ENCODE results near the gene HPF1.

Gene HPF1

DNA sequence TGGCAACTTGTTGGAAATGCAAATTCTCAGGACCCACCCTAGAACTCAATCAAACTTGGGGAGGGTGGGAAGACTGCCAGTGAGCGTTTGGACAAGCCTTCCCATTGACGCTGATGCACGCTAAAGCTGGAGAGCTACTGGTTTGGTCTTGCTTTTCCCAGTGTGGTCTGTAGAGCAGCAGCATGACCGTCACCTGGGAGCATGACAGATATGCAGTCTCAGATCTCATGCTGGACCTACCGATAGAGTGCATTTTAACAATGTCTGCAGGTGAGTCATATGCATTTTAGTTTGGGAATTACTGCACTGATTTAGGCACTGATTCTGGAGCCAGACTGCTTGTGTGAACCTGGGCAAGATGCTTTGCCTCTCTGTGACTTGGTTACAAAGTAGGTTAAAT is 27.2 kb downstream of the HPF1 start:
- DNase-seq, result no peak

DNA sequence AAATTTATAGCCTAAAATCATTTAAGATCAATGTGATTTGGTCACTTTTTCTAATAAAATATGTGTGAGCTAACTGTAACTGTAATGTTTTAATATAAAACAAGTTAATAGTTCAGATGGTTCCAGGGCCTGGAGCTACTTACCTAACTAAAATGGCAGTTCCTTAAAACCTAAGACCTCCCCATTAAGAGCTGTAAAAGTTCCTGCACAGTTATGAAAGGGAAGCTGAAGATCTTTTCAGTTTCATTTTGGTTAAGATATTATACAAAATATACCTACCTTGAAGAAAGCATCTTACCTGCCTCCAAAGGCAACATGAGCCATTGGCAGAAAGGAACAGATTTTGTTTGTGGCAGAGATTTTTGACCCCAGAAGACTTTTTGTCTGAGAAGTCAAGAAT is 30.1 kb downstream of the HPF1 start:
- no peak for DNase-seq

DNA sequence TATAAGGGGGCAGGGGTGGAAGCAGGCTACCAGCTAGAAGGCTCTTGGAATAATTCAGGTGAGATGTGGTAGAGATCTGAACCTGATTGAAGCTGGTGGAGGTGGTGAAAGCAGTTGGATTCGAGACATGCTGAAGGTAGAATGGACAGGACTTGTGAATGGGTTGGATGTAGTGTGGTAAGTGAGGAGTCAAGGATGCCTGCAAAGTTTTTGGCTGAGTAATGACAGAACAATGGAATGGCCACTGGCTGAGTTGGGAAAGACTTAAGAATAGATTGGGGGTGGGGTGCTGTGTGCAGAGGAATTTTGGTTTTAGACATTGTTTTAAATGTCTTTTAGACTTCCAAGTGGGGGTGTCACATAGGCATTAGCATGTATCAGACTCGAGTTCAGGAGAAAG is 33.5 kb downstream of the HPF1 start:
- DNase-seq, result no peak

DNA sequence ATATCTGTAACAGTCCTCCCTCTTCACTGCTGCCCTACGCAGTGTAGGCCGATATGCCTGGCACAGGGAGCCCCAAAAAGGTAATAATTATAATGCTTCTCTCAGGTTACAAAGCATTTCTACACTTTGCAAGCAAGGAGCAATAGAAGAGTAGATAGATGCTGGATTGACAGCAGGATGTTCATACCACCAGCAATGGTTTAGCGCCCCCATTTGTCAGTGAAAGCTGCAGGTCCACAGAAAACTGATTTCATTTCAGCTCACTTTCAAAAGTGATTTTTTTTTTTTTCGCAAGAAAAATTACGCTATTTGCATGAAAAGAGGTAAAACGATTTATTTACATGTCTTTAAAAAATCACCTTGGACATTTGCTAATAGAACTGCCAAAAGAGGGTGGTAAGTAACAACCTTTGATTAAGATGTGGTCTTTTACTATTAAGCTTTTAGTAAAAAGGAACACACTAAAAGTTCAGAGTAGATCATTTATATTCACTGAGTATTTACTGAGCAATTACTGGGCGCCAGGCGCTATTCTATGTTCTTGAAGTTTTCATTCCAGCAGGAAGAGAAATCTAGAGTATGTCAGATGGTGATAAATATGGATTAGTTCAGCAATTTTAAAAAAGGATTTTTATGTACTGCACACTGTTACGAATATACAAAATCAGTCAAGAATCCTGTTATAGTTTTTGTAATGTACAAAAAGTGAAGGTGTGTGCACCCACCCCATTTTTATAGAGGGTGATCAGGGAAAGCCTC is 34.4 kb downstream of the HPF1 start:
- no peak for DNase-seq

DNA sequence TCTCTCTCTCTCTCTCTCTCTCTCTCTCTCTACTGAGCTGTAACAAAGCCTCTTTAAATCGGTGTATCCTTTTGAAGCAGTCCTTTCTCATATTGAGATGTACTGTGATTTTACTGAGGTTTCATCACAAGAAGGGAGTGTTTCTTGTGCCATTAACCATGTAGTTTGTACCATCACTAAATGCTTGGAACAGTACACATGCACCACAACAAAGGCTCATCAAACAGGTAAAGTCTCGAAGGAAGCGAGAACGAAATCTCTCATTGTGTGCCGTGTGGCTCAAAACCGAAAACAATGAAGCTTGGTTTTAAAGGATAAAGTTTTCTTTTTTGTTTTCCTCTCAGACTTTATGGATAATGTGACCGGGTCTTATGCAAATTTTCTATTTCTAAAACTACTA is 37.2 kb downstream of the HPF1 start:
- no peak for DNase-seq

DNA sequence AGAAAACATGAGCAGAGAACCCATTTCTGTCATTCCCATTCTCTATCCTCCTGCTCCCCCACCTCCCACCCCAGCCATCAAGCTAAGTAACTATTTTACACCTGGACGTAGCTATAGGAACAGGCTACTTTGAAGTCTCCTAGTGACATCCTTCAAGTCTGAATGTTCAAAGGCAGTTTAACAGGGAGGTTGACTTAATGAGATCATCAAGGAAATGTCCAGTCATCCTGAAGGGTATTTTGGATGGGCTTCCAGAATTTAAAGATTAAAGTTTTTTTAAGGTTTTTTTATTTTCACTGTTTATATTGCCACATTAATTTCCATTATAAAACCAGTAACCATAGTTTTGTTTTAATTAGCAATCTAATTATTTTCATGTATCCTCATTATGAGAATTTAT is 41.1 kb downstream of the HPF1 start:
- no peak for DNase-seq

DNA sequence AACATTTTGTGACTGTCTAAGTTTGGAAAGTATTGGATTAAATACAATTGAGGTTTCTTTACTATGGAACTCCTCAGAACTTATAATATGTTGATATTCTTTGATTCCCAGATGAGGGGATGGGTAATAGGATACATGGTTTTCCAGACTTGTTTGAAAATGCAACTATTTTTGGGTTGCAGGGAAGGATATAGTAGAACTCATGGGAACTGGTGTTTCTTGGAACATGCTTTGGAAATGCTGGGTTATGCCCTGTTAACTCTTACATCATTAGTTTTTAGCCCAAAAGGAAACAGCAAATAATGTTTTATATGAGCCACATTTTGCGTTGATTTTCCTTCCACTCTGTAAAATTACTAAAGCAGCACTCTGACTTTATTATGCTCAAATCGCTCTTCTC is 41.9 kb downstream of the HPF1 start:
- DNase-seq, result no peak

DNA sequence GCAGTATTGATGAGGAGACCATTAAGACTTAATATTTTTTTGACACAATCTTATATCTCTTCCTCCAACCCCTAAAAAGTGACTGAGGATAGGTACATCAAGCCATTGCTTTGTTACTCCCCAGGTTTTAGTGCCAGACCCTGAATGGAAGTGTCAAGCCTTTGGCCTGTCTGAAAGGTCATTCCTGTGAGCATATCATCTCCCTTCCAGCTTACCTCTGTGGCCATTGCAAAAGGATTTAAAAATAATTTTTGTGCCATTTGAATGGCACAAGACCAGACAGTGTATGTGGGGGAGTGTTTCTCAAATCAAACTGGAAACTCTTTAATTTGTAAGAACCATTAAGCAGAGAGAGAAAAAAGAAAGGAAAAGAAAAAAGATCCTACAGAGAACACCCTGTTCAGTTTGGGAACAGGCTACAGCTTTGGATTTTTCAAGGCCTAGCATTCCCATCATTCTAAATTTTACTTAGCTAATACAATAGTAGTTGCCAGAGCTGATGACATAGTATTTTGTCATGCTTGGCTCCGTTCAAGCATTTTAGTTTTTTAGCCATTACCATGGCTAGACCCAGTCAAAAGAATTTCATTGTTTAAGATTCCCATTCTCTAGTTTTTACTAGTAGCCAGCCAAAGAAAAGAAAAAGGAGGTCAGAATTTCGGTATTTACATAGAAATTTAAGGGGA is 49.6 kb downstream of the HPF1 start:
- DNase-seq, result no peak

DNA sequence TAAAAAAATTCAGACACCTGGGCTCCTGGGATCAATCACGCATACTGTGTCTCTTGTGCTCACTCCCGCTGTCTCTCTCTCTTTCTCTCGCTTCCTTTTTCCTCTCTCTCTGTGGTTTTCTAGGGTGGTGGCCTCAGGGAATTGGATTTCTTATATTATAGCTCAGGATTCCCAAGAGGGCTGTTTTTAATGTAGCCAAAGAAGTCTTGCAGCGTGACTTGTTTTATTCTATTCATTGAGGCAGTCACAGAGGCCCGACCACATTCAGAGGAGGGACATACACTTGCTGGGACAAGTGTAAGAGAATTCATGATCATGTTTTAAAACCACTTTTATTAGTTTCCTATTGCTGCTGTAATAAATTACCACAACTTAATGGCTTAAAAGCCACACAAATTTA is 59.4 kb downstream of the HPF1 start:
- DNase-seq, result no peak

DNA sequence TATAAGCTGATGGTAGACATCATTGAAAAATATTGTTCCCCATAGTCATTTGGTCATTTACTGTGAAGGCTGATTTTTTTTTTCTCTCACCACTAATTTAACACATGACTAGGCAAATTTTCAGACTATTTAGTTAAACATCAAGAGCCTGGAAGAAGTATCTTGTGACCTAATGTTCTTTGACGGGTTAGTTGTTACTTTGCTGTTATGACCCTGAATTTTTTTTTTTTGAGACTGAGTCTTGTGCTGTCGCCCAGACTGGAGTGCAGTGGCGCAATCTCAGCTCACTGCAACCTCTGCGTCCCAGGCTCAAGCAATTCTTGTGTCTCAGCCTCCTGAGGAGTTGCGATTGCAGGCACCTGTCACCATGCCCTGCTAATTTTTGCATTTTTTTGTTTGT is 67.0 kb downstream of the HPF1 start:
- DNase-seq, result no peak

DNA sequence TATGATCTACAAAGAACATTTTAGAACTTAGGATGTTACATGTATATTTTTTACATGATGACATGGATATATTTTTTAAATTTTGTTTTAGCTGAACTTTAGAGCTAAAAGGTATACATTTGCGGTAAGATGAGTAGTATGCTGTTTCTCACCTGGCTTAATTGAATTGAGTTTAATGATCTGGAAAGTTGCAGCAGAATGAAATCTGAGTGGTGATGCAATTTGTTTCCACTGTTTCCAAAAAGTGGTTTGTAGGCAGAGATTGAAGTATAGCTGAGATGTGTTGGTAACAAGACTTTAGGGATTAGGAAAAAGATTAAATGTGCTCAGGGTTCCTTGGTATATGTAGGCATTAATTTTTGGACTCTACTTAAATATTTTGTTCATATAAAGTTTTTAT is 68.1 kb downstream of the HPF1 start:
- DNase-seq, result no peak

DNA sequence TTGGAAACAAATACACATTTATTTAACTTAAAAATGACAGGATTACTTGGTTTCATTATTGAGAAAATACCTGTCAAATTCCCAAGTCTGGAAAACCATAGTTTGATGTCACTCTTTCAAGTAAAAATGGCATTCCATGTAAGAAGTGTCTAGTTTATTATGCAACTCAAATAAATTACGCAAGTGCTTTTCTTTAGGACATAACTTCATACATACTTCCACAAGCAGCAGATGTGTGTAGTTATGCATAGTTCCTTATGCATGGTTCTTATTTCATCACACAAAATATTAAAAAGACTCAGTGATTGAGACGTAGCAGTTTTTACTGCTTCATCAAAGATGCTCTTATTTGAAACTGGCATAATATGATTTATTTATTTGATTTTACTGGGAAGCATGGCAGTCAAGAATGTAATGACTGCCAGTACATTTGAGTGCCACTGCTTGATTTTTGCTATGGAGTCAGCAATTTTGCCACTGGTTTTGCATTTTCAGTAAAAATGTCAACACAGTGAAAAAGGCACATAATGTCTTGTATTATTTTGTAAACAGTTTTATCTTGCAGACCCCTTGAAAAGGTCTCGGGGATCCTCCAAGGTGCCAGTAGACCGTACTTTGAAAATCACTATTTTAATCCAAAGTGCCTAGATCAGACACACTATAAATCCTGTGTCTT is 75.2 kb downstream of the HPF1 start:
- no peak for DNase-seq

Data from NCI-H2029 (cell line).